Hair follicular keratinocyte (primary cell): ENCODE measurements around the gene ABI1. TPM values are rescaled to one million over a fixed set of nuclear protein-coding genes. Genes with fewer than 3 reads are reported as not detected.

Experiments
- total RNA-seq: library from RNA; depleted of rRNA; stranded (reverse); fragments of >200 nt; gene quantifications from 2 replicates; pipeline ENCODE4 v1.2.3, GENCODE V29; 2015

Gene ABI1
- total RNA-seq = 36.7 and 49.9 TPM in 2 replicates

GRCh38 chr10:26860443-26861204, at the start of gene ABI1:
Gene ABI1, minus strand, starts transcription at chr10:26860958. Its CDS starts 95 bp downstream, at chr10:26860863.

GRCh38 chr10:26697163-26697921, 163.4 kb downstream of the ABI1 start, which contains the start of gene PDSS1:
Gene PDSS1, plus strand, starts transcription at chr10:26697701. Its CDS starts 11 bp downstream, at chr10:26697712.

Other genes with a start within 250 kb of the ABI1 start
- 10.7 and 16.3 TPM in 2 replicates for gene PDSS1, start 163.3 kb downstream of the ABI1 start, total RNA-seq
- gene ANKRD26, start 239.5 kb upstream of the ABI1 start, total RNA-seq = 2.2 and 2.7 TPM in 2 replicates